Liver (tissue), 9 donors: ENCODE results near the gene NOS1AP. TPM values are rescaled to one million over a fixed set of nuclear protein-coding genes. Genes with fewer than 3 reads are reported as not detected.
A peak's percentile ranks its signal among the peaks of the same experiment; 100 is the strongest.

Experiments used
- DNase-seq: peaks from one replicate; pipeline ENCODE4 v3.0.0-alpha.2; 2017; ENCODE audit warnings: low spot score
- H3K27ac ChIP-seq, 2 donors: one replicate each; pipeline ENCODE4 v1.7.0; 2013; ENCODE audit warnings: inconsistent platforms in 2 of 2, low read length in 2 of 2, control low read depth in 1 of 2, low read depth in 1 of 2, mild to moderate bottlenecking in 1 of 2
- H3K27me3 ChIP-seq, 4 donors: one replicate each; pipeline versions ENCODE4 v1.6.1 to v1.7.0; 2013; ENCODE audit warnings: low read length in 3 of 4, inconsistent platforms in 1 of 4, mild to moderate bottlenecking in 1 of 4, moderate library complexity in 1 of 4; ENCODE audit not compliant: control insufficient read depth in 4 of 4, insufficient read depth in 4 of 4
- H3K36me3 ChIP-seq, 4 donors: one replicate each; pipeline versions ENCODE4 v1.6.1 to v1.7.0; 2013; ENCODE audit warnings: low read length in 3 of 4, mild to moderate bottlenecking in 3 of 4, low read depth in 1 of 4, moderate library complexity in 1 of 4; ENCODE audit not compliant: control insufficient read depth in 4 of 4, insufficient read depth in 3 of 4
- H3K4me1 ChIP-seq, 4 donors: one replicate each; pipeline versions ENCODE4 v1.6.1 to v1.7.0; 2013; ENCODE audit warnings: low read length in 3 of 4, mild to moderate bottlenecking in 3 of 4, moderate library complexity in 1 of 4; ENCODE audit not compliant: control insufficient read depth in 4 of 4, insufficient read depth in 4 of 4
- H3K4me3 ChIP-seq, 3 donors: one replicate each; pipeline versions ENCODE4 v1.6.1 to v1.7.0; 2013; ENCODE audit warnings: low read length in 3 of 3, control low read depth in 1 of 3, low read depth in 1 of 3, mild to moderate bottlenecking in 1 of 3
- H3K9ac ChIP-seq, 2 donors: one replicate each; pipeline ENCODE4 v1.7.0; 2013; ENCODE audit warnings: low read length in 2 of 2, mild to moderate bottlenecking in 2 of 2, moderate library complexity in 2 of 2, control low read depth in 1 of 2, low read depth in 1 of 2
- H3K9me3 ChIP-seq, 4 donors: one replicate each; pipeline versions ENCODE4 v1.6.1 to v1.7.0; 2013; ENCODE audit warnings: low read length in 3 of 4; ENCODE audit not compliant: control insufficient read depth in 4 of 4
- EGR1 ChIP-seq, 2 donors: IDR thresholded peaks; 2 replicates each; pipeline ENCODE4 v1.6.1; 2016 to 2018; ENCODE audit warnings: antibody characterized with exemption in 2 of 2, low read depth in 2 of 2
- FOXA1 ChIP-seq: IDR thresholded peaks from 2 replicates; pipeline ENCODE4 v1.6.1; 2016; ENCODE audit warnings: antibody characterized with exemption
- FOXA2 ChIP-seq: IDR thresholded peaks from 2 replicates; pipeline ENCODE4 v1.6.1; 2016; ENCODE audit warnings: antibody characterized with exemption
- GABPA ChIP-seq, 2 donors: IDR thresholded peaks in 1 of 2; conservative IDR thresholded peaks in 1 of 2; 2 replicates each; pipeline ENCODE4 v1.6.1; 2016; ENCODE audit warnings: antibody characterized with exemption in 2 of 2, mild to moderate bottlenecking in 1 of 2, moderate library complexity in 1 of 2
- HNF4G ChIP-seq: IDR thresholded peaks from 2 replicates; pipeline ENCODE4 v1.6.1; 2016; ENCODE audit warnings: antibody characterized with exemption
- JUND ChIP-seq, 2 donors: IDR thresholded peaks; 2 replicates each; pipeline ENCODE4 v1.6.1; 2016; ENCODE audit warnings: antibody characterized with exemption in 2 of 2
- NR2F2 ChIP-seq: IDR thresholded peaks from 2 replicates; pipeline ENCODE4 v1.6.1; 2016; ENCODE audit warnings: antibody characterized with exemption
- RAD21 ChIP-seq, 2 donors: IDR thresholded peaks; 2 replicates each; pipeline ENCODE4 v1.6.1; 2016; ENCODE audit warnings: antibody characterized with exemption in 2 of 2, mild to moderate bottlenecking in 2 of 2
- RXRA ChIP-seq, 2 donors: IDR thresholded peaks; 2 replicates each; pipeline ENCODE4 v1.6.1; 2017 to 2018; ENCODE audit warnings: antibody characterized with exemption in 2 of 2, mild to moderate bottlenecking in 1 of 2
- TAF1 ChIP-seq: conservative IDR thresholded peaks from 2 replicates; pipeline ENCODE4 v1.6.1; 2016; ENCODE audit warnings: antibody characterized with exemption, mild to moderate bottlenecking
- YY1 ChIP-seq: IDR thresholded peaks from 2 replicates; pipeline ENCODE4 v1.6.1; 2016; ENCODE audit warnings: antibody characterized with exemption, mild to moderate bottlenecking
- WGBS: extraction: QIAGEN DNeasy Blood & Tissue Kit; methylation state at CpG from one replicate; pipeline ENCODE4 v1.1.7; 2013; 5-methylcytosine and 5-hydroxymethylcytosine counted together
- polyA plus RNA-seq, 2 donors: library from polyadenylated mRNA; stranded (reverse) in 1 of 2; unstranded in 1 of 2; fragments of 200-250 nt in 1 of 2; fragments of >200 nt in 1 of 2; fragmentation: Nextera tagmentation in 1 of 2; extraction: Ambion mirVana in 1 of 2; gene quantifications; one replicate each; pipeline versions ENCODE4 v1.2.1 to v1.2.3, GENCODE V29; 2013 to 2015
- total RNA-seq, 2 donors: library from RNA; depleted of rRNA; stranded (reverse); fragments of >200 nt; gene quantifications; one replicate each; pipeline ENCODE4 v1.2.3, GENCODE V29; 2014
- TF ChIP-seq, protein P1 (sequence below): IDR thresholded peaks from 2 replicates; pipeline ENCODE4 v1.6.1; 2016; ENCODE audit warnings: antibody characterized with exemption
- TF ChIP-seq, protein P2 (sequence below): IDR thresholded peaks from 2 replicates; pipeline ENCODE4 v1.6.1; 2016; ENCODE audit warnings: antibody characterized with exemption
- TF ChIP-seq, protein P3 (sequence below): IDR thresholded peaks from 2 replicates; pipeline ENCODE4 v1.6.1; 2016; ENCODE audit warnings: antibody characterized with exemption
- TF ChIP-seq, protein P4 (sequence below): IDR thresholded peaks from 2 replicates; pipeline ENCODE4 v1.6.1; 2016; ENCODE audit warnings: antibody characterized with exemption, mild to moderate bottlenecking
- TF ChIP-seq, protein P5 (sequence below): fragments of 150-350 bp; IDR thresholded peaks from 2 replicates; pipeline ENCODE4 v1.5.1; 2017; ENCODE audit warnings: improper control_type of control experiment, low read depth, low read length; ENCODE audit not compliant: missing input control
- donor health status: healthy.
- donor health status: healthy.
- donor health status: healthy.
- donor health status: healthy.
- donor health status: healthy.

NOS1AP gene
- total and polyA plus RNA-seq, 4 donors: 1.4 to 13.0 (median 4.5) TPM

DNA sequence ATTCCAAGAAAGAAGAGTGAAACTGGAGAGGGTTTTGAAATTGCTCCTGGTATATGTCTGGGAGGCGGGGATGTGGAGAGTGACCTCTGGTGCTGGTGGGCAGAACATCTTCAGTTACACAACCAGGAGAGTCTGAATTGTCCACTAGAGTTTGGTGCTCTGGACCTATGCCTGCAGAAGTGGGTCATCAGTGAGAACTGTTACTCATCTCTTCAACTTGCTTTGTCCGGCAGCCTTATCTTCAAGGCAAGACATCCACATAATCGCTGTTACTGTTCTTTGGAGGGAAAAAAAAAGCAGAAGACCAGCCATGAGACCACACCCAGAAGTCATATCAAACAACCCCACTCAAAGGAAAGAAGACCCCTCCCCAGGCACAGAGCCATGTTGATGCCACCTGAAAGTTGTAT is 327.6 kb downstream of the NOS1AP start:
- WGBS: 68% methylated on average over 3 of the region's 3 CpGs
- Histone ChIP-seq H3K27me3 (peaks cover 0 to 2% (median 0%) of the 10 kb centered on the region in 4 donors), H3K9ac (no peak overlapping the region), H3K36me3 (no peaks in the 10 kb centered on the region), H3K27ac (no peak overlapping the region), H3K9me3 (no peaks in the 10 kb centered on the region), H3K4me1 (peaks cover 0 to 1% (median 0%) of the 10 kb centered on the region in 4 donors), H3K4me3 (no peak overlapping the region)
- TF ChIP-seq, protein P1, sequence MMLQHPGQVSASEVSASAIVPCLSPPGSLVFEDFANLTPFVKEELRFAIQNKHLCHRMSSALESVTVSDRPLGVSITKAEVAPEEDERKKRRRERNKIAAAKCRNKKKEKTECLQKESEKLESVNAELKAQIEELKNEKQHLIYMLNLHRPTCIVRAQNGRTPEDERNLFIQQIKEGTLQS: no peak
- TF ChIP-seq RAD21 (IDR thresholded peaks at IDR 0.05): peak; percentile 33 to 39
- no peak for DNase-seq

DNA sequence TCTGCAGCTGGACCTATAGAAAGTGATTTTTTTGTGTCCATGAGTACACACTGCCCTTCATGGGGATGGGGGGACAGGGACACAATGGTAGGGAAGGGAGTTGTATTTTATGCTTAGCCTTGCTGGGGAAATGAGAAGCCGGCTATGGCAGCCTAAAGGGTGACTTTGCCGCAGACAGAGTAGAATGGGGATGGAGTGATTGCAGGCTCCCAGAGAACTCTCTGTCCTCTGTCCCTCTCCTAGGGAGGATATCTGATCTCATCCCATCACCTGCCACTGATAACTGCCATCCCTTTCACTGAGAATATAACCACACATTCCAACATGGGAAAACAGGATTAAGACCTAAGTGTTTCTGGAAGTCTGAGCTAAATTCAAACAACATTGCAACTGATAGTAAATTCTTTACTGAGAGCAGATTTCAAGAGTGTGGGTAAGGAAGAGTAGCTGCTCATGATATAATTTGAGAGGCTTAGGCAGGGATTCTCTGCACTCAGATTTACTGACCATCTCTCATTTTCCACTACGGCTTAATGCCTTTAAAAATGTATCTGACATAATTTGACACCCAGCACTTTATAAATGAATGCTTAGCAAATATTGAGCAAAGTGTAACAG is 328.6 kb downstream of the NOS1AP start:
- no peak overlapping the region for H3K9ac ChIP-seq
- H3K9me3 ChIP-seq: no peaks in the 10 kb centered on the region

More for the DNA sequence above, 328.6 kb downstream of the NOS1AP start:
- H3K27me3 ChIP-seq: peaks cover 0 to 2% (median 0%) of the 10 kb centered on the region in 4 donors
- TF ChIP-seq FOXA1: no peak
- TF ChIP-seq GABPA (IDR thresholded peaks at IDR 0.05 in 1 of 2, conservative IDR thresholded peaks at IDR 0.05 in 1 of 2): no peak
- TF ChIP-seq RXRA (IDR thresholded peaks at IDR 0.05): no peak
- no peak for TF ChIP-seq RAD21 (IDR thresholded peaks at IDR 0.05)
- TF ChIP-seq TAF1: no peak
- TF ChIP-seq EGR1 (IDR thresholded peaks at IDR 0.05; ENCODE audit: low read depth in 2 of 2): no peak
- TF ChIP-seq, protein P2, sequence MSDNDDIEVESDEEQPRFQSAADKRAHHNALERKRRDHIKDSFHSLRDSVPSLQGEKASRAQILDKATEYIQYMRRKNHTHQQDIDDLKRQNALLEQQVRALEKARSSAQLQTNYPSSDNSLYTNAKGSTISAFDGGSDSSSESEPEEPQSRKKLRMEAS: no peak
- no peak for TF ChIP-seq JUND (IDR thresholded peaks at IDR 0.05)
- no peak for TF ChIP-seq HNF4G
- TF ChIP-seq, protein P3, sequence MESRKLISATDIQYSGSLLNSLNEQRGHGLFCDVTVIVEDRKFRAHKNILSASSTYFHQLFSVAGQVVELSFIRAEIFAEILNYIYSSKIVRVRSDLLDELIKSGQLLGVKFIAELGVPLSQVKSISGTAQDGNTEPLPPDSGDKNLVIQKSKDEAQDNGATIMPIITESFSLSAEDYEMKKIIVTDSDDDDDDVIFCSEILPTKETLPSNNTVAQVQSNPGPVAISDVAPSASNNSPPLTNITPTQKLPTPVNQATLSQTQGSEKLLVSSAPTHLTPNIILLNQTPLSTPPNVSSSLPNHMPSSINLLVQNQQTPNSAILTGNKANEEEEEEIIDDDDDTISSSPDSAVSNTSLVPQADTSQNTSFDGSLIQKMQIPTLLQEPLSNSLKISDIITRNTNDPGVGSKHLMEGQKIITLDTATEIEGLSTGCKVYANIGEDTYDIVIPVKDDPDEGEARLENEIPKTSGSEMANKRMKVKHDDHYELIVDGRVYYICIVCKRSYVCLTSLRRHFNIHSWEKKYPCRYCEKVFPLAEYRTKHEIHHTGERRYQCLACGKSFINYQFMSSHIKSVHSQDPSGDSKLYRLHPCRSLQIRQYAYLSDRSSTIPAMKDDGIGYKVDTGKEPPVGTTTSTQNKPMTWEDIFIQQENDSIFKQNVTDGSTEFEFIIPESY: no peak
- TF ChIP-seq, protein P4, sequence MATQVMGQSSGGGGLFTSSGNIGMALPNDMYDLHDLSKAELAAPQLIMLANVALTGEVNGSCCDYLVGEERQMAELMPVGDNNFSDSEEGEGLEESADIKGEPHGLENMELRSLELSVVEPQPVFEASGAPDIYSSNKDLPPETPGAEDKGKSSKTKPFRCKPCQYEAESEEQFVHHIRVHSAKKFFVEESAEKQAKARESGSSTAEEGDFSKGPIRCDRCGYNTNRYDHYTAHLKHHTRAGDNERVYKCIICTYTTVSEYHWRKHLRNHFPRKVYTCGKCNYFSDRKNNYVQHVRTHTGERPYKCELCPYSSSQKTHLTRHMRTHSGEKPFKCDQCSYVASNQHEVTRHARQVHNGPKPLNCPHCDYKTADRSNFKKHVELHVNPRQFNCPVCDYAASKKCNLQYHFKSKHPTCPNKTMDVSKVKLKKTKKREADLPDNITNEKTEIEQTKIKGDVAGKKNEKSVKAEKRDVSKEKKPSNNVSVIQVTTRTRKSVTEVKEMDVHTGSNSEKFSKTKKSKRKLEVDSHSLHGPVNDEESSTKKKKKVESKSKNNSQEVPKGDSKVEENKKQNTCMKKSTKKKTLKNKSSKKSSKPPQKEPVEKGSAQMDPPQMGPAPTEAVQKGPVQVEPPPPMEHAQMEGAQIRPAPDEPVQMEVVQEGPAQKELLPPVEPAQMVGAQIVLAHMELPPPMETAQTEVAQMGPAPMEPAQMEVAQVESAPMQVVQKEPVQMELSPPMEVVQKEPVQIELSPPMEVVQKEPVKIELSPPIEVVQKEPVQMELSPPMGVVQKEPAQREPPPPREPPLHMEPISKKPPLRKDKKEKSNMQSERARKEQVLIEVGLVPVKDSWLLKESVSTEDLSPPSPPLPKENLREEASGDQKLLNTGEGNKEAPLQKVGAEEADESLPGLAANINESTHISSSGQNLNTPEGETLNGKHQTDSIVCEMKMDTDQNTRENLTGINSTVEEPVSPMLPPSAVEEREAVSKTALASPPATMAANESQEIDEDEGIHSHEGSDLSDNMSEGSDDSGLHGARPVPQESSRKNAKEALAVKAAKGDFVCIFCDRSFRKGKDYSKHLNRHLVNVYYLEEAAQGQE: no peak
- TF ChIP-seq YY1: no peak
- TF ChIP-seq, protein P1: no peak
- no peak for TF ChIP-seq FOXA2
- TF ChIP-seq, protein P5, sequence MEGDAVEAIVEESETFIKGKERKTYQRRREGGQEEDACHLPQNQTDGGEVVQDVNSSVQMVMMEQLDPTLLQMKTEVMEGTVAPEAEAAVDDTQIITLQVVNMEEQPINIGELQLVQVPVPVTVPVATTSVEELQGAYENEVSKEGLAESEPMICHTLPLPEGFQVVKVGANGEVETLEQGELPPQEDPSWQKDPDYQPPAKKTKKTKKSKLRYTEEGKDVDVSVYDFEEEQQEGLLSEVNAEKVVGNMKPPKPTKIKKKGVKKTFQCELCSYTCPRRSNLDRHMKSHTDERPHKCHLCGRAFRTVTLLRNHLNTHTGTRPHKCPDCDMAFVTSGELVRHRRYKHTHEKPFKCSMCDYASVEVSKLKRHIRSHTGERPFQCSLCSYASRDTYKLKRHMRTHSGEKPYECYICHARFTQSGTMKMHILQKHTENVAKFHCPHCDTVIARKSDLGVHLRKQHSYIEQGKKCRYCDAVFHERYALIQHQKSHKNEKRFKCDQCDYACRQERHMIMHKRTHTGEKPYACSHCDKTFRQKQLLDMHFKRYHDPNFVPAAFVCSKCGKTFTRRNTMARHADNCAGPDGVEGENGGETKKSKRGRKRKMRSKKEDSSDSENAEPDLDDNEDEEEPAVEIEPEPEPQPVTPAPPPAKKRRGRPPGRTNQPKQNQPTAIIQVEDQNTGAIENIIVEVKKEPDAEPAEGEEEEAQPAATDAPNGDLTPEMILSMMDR: no peak
- no peak for TF ChIP-seq NR2F2
- no peak for DNase-seq
- H3K27ac ChIP-seq: no peak overlapping the region
- H3K4me1 ChIP-seq: no peaks in the 10 kb centered on the region
- WGBS: 62% methylated on average over 3 of the region's 3 CpGs
- no peak overlapping the region for H3K4me3 ChIP-seq
- no peaks in the 10 kb centered on the region for H3K36me3 ChIP-seq
